Glutamatergic neuron (in vitro differentiated cells): Measurements from ENCODE around the gene UBE2J2. TPM values are rescaled to one million over a fixed set of nuclear protein-coding genes. Genes with fewer than 3 reads are reported as not detected.

Experiments used
- DNase-seq: peaks from one replicate; pipeline ENCODE4 v3.0.0; 2022
- H3K27ac Mint-ChIP-seq: one replicate; pipeline ENCODE4 v1.8.0; 2020; ENCODE audit warnings: mild to moderate bottlenecking, mixed read lengths, inconsistent platforms; ENCODE audit not compliant: unreplicated experiment
- H3K27me3 Mint-ChIP-seq: one replicate; pipeline ENCODE4 v1.8.0; 2020; ENCODE audit warnings: mild to moderate bottlenecking, moderate library complexity, mixed read lengths, inconsistent platforms; ENCODE audit not compliant: unreplicated experiment
- H3K36me3 Mint-ChIP-seq: one replicate; pipeline ENCODE4 v1.8.0; 2020; ENCODE audit warnings: mild to moderate bottlenecking, mixed read lengths, inconsistent platforms; ENCODE audit not compliant: unreplicated experiment
- H3K4me1 Mint-ChIP-seq: one replicate; pipeline ENCODE4 v1.8.0; 2020; ENCODE audit warnings: mild to moderate bottlenecking, low read depth, mixed read lengths, inconsistent platforms; ENCODE audit not compliant: unreplicated experiment
- H3K4me3 Mint-ChIP-seq: one replicate; pipeline ENCODE4 v1.8.0; 2020; ENCODE audit warnings: mild to moderate bottlenecking, mixed read lengths, inconsistent platforms; ENCODE audit not compliant: unreplicated experiment
- H3K9me3 Mint-ChIP-seq: one replicate; pipeline ENCODE4 v1.8.0; 2020; ENCODE audit warnings: mild to moderate bottlenecking, moderate library complexity, mixed read lengths, inconsistent platforms; ENCODE audit not compliant: unreplicated experiment
- CTCF ChIP-seq: fragments of 200-600 bp; sonication (generic); IDR thresholded peaks from one replicate; pipeline ENCODE4 v1.5.0; 2021; ENCODE audit not compliant: partially characterized antibody, unreplicated experiment
- total RNA-seq: library from RNA; stranded (reverse); fragmentation: NEBNext Ultra II Directional; extraction: Animal tissue kit (Norgen Biotek cat#: 25700); gene quantifications from one replicate; pipeline ENCODE4 v1.2.1, GENCODE V29; 2021; ENCODE audit not compliant: unreplicated experiment

Gene UBE2J2
- total RNA-seq, 1 donor from 2014 or later = 88.1 TPM

GRCh38 chr1:1206966-1207531 lies 66.6 kb downstream of the UBE2J2 start:
- H3K4me3 Mint-ChIP-seq = no peak overlapping the region
- peak; percentile 25 for DNase-seq
- peaks cover 10% of the 10 kb centered on the region for H3K4me1 Mint-ChIP-seq
- H3K36me3 Mint-ChIP-seq = no peaks in the 10 kb centered on the region
- H3K27me3 Mint-ChIP-seq = peaks cover 6% of the 10 kb centered on the region
- peaks cover 5% of the 10 kb centered on the region for H3K9me3 Mint-ChIP-seq
- H3K27ac Mint-ChIP-seq = peak overlapping the region; percentile 33
- TF ChIP-seq CTCF = no peak

- H3K27me3 Mint-ChIP-seq = peaks cover 6% of the 10 kb centered on the region
- H3K36me3 Mint-ChIP-seq = no peaks in the 10 kb centered on the region
- H3K27ac Mint-ChIP-seq = peak within 1 kb of the TSS; percentile 33
- H3K4me1 Mint-ChIP-seq = peaks cover 10% of the 10 kb centered on the region
- no peak within 1 kb of the TSS for H3K4me3 Mint-ChIP-seq
- peaks cover 5% of the 10 kb centered on the region for H3K9me3 Mint-ChIP-seq
- peak; percentile 18 for DNase-seq
- no peak for TF ChIP-seq CTCF
Observed at GRCh38 chr1:1206376-1206965, 67.2 kb downstream of the UBE2J2 start, which contains the start of gene TNFRSF18. TNFRSF18 (minus strand) TSS chr1:1206592; CDS start chr1:1206571, 21 bp downstream.

GRCh38 chr1:1205769-1206375 lies 67.8 kb downstream of the UBE2J2 start:
- peaks cover 6% of the 10 kb centered on the region for H3K27me3 Mint-ChIP-seq
- H3K9me3 Mint-ChIP-seq = peaks cover 5% of the 10 kb centered on the region
- peaks cover 8% of the 10 kb centered on the region for H3K4me1 Mint-ChIP-seq
- H3K27ac Mint-ChIP-seq = no peak overlapping the region
- H3K36me3 Mint-ChIP-seq = no peaks in the 10 kb centered on the region
- H3K4me3 Mint-ChIP-seq = no peak overlapping the region
- no peak for TF ChIP-seq CTCF
- peak; percentile 17 for DNase-seq

- Mint-ChIP-seq H3K4me1 (peaks cover 6% of the 10 kb centered on the region), H3K9me3 (peaks cover 5% of the 10 kb centered on the region), H3K27ac (no peak overlapping the region), H3K27me3 (peaks cover 6% of the 10 kb centered on the region), H3K4me3 (no peak overlapping the region), H3K36me3 (no peaks in the 10 kb centered on the region)
- TF ChIP-seq CTCF = no peak
- peak; percentile 17 for DNase-seq
Observed at GRCh38 chr1:1204998-1205768, 68.5 kb downstream of the UBE2J2 start.
